ENCODE results near the gene POU2AF1. TPM values are rescaled to one million over a fixed set of nuclear protein-coding genes. Genes with fewer than 3 reads are reported as not detected.
A peak's percentile ranks its signal among the peaks of the same experiment; 100 is the strongest.

The POU2AF1 gene
- total and polyA plus RNA-seq, 12 donors = 0.07 to 1.8 (median 0.15) TPM; not detected in 3

DNA sequence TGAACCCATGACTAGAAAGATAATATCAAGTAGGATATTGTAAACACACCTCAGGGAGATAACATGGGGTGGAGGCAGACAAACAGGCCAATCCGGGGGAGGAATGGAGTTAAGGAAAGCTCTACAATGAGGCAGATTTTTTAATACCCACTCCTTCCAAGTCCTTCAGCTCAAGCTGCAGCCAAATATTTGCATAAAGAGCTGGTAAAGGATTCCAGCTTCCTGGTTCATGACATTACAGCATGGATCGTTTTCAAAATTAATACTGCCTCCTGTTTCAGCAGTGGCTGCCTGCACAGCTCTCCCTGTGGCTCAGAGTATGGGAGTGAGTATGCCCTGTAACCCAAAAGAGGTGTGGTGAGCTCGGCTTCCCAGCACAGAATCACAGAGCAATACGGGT lies 75.6 kb downstream of the POU2AF1 start:
- DNase-seq (no peak), ATAC-seq (peak in 1 of 8 donors; percentile 25)
- intact Hi-C loops (cut with DNase I) = loop anchor here in 1 of 10 donors (5.0 kb wide), 1 partner anchor 119 kb away; no protein-coding TSS in a partner anchor
- 50 to 60% methylated on average over 4 of the region's 4 CpGs for WGBS, 2 donors
- Histone ChIP-seq H3K36me3 (no peaks in the 10 kb centered on the region), H3K4me1 (peaks cover 2 to 15% (median 12%) of the 10 kb centered on the region in 9 donors), H3K4me3 (no peak overlapping the region), H3K27me3 (peaks cover 7 to 49% (median 21%) of the 10 kb centered on the region in 7 donors), H3K27ac (no peak overlapping the region), H3K9me3 (no peaks in the 10 kb centered on the region)
- TF ChIP-seq, protein P1, sequence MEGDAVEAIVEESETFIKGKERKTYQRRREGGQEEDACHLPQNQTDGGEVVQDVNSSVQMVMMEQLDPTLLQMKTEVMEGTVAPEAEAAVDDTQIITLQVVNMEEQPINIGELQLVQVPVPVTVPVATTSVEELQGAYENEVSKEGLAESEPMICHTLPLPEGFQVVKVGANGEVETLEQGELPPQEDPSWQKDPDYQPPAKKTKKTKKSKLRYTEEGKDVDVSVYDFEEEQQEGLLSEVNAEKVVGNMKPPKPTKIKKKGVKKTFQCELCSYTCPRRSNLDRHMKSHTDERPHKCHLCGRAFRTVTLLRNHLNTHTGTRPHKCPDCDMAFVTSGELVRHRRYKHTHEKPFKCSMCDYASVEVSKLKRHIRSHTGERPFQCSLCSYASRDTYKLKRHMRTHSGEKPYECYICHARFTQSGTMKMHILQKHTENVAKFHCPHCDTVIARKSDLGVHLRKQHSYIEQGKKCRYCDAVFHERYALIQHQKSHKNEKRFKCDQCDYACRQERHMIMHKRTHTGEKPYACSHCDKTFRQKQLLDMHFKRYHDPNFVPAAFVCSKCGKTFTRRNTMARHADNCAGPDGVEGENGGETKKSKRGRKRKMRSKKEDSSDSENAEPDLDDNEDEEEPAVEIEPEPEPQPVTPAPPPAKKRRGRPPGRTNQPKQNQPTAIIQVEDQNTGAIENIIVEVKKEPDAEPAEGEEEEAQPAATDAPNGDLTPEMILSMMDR (IDR thresholded peaks at IDR 0.05) = no peak

DNA sequence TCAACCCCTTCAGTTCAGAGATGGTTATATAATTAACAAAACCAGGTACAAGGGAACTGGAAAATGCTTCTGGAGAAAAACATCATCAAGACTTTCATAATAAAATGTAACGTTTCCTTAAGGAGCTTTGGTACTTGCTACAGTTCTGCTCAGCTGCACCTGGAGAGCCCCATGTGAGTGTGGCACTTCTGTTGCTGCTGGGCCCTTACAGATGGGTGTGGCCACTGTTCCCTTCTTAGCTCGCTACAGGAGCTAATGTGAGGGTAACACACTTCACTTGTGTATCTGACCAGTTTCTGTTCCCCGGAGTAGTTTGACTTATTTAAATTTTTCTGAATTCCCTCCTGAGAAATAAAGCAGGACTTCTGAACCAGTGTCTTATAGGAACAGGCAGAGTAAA lies 76.8 kb downstream of the POU2AF1 start:
- 68 to 69% methylated on average over 3 of the region's 3 CpGs for WGBS, 2 donors
- TF ChIP-seq, protein P1 (IDR thresholded peaks at IDR 0.05) = no peak
- intact Hi-C loops (cut with DNase I) = loop anchor here in 1 of 10 donors (5.0 kb wide), 1 partner anchor 120 kb away; no protein-coding TSS in a partner anchor
- Histone ChIP-seq H3K36me3 (no peaks in the 10 kb centered on the region), H3K9me3 (no peaks in the 10 kb centered on the region), H3K27ac (no peak overlapping the region), H3K4me3 (no peak overlapping the region), H3K27me3 (peaks cover 7 to 50% (median 28%) of the 10 kb centered on the region in 7 donors), H3K4me1 (peaks cover 4 to 17% (median 13%) of the 10 kb centered on the region in 9 donors)
- no peak for DNase-seq
- ATAC-seq = no peak

Small RNA genes within 50 kb of the gene (microRNA-seq; reads per million reads assigned to microRNA genes)
- 0 reads per million in 2 donors for gene MIR4491

Other genes starting within 250 kb of the POU2AF1 start
- not detected for gene POU2AF2, start 133.6 kb downstream of the POU2AF1 start, total RNA-seq
- not detected for gene POU2AF2, start 133.6 kb downstream of the POU2AF1 start, polyA plus RNA-seq
- gene POU2AF3, start 80.7 kb downstream of the POU2AF1 start, total RNA-seq = under 1 TPM in 6 of 10 donors, not detected in 4; 0.18 to 0.45 (median 0.34) TPM
- 1 to 10 TPM in 1 of 2 donors, under 1 TPM in 1; 0.35 to 2.0 TPM for gene POU2AF3, start 80.7 kb downstream of the POU2AF1 start, polyA plus RNA-seq
- not detected for gene BTG4, start 133.1 kb upstream of the POU2AF1 start, total RNA-seq
- not detected for gene BTG4, start 133.1 kb upstream of the POU2AF1 start, polyA plus RNA-seq
- not detected for gene HOATZ, start 135.5 kb upstream of the POU2AF1 start, total RNA-seq
- gene HOATZ, start 135.5 kb upstream of the POU2AF1 start, polyA plus RNA-seq = not detected
- 1 to 10 TPM; 1.8 to 4.9 (median 4.0) TPM for gene LAYN, start 161.4 kb upstream of the POU2AF1 start, total RNA-seq
- 1 to 10 TPM; 1.6 to 4.4 TPM for gene LAYN, start 161.4 kb upstream of the POU2AF1 start, polyA plus RNA-seq
- 10 to 100 TPM; 17.3 to 41.6 (median 30.8) TPM for gene SIK2, start 223.2 kb upstream of the POU2AF1 start, total RNA-seq
- gene SIK2, start 223.2 kb upstream of the POU2AF1 start, polyA plus RNA-seq = 10 to 100 TPM in 1 of 2 donors, 1 to 10 TPM in 1; 4.1 to 11.7 TPM